A375 (cell line): ENCODE results near the gene ZFAND2B. TPM values are rescaled to one million over a fixed set of nuclear protein-coding genes. Genes with fewer than 3 reads are reported as not detected.

ENCODE experiments used
- total RNA-seq: library from RNA; depleted of rRNA; stranded (reverse); fragments of >200 nt; shearing (Covaris generic); gene quantifications from 2 replicates; pipeline ENCODE4 v1.2.3, GENCODE V29; 2014; rRNA removed

Gene ZFAND2B
- 17.7 and 22.0 TPM in 2 replicates for total RNA-seq

GRCh38 chr2:219206328-219207133, at the start of gene ZFAND2B:
Gene ZFAND2B (plus strand): TSS chr2:219206782. CDS start chr2:219206988, 206 bp downstream.

GRCh38 chr2:219160186-219161017, 46.2 kb upstream of the ZFAND2B start, which contains the start of gene NHEJ1:
Gene NHEJ1 (minus strand): TSS chr2:219160815. CDS start chr2:219158362, 2,453 bp downstream.

GRCh38 chr2:219169930-219170654, 36.5 kb upstream of the ZFAND2B start, which contains the start of gene SLC23A3:
Gene SLC23A3 (minus strand): TSS chr2:219170029. CDS start chr2:219169984, 45 bp downstream.

GRCh38 chr2:219176818-219177551, 29.6 kb upstream of the ZFAND2B start, which contains the start of gene CNPPD1:
Gene CNPPD1 (minus strand): TSS chr2:219176925. CDS start chr2:219176828, 97 bp downstream.

GRCh38 chr2:219177552-219178376, 28.8 kb upstream of the ZFAND2B start, which contains the start of gene RETREG2:
Gene RETREG2 (plus strand): TSS chr2:219178275. CDS start chr2:219178353, 78 bp downstream.

GRCh38 chr2:219218732-219219701, 12.4 kb downstream of the ZFAND2B start, which contains the start of gene ABCB6:
Gene ABCB6 (minus strand): TSS chr2:219218958. CDS start chr2:219218673, 285 bp downstream.

GRCh38 chr2:219229305-219230058, 22.9 kb downstream of the ZFAND2B start, which contains the start of the genes ANKZF1 and ATG9A:
Gene ANKZF1 (plus strand): TSS chr2:219229806. CDS start chr2:219230258, 452 bp downstream.
Gene ATG9A (minus strand): TSS chr2:219229636. CDS start chr2:219228024, 1,612 bp downstream.

GRCh38 chr2:219245148-219245898, 38.7 kb downstream of the ZFAND2B start, which contains the start of the genes GLB1L and STK16:
Gene GLB1L (minus strand): TSS chr2:219245444. CDS start chr2:219243573, 1,871 bp downstream.
Gene STK16 (plus strand): TSS chr2:219245479. CDS start chr2:219246000, 521 bp downstream.

GRCh38 chr2:219252900-219253752, 46.5 kb downstream of the ZFAND2B start, which contains the start of gene TUBA4B:
Gene TUBA4B (plus strand): TSS chr2:219253243. CDS start chr2:219253408, 165 bp downstream.

GRCh38 chr2:219253753-219254589, 47.4 kb downstream of the ZFAND2B start, which contains the start of gene TUBA4A:
Gene TUBA4A (minus strand): TSS chr2:219253918. CDS start chr2:219253858, 60 bp downstream.

Other genes with a start within 250 kb of the ZFAND2B start
- gene CDK5R2, start 247.1 kb upstream of the ZFAND2B start, total RNA-seq: 0.03 TPM in 1 of 2 replicates, not detected in the other
- gene FEV, start 221.6 kb upstream of the ZFAND2B start, total RNA-seq: not detected in 2 replicates
- 4.2 TPM in 1 of 2 replicates, not detected in the other for gene CRYBA2, start 213.4 kb upstream of the ZFAND2B start, total RNA-seq
- 0.08 TPM in 1 of 2 replicates, not detected in the other for gene CFAP65, start 165.3 kb upstream of the ZFAND2B start, total RNA-seq
- gene IHH, start 145.9 kb upstream of the ZFAND2B start, total RNA-seq: not detected in 2 replicates
- gene NHEJ1, start 46.0 kb upstream of the ZFAND2B start, total RNA-seq: 9.2 and 12.6 TPM in 2 replicates
- gene SLC23A3, start 36.8 kb upstream of the ZFAND2B start, total RNA-seq: 0.19 and 0.42 TPM in 2 replicates
- gene CNPPD1, start 29.9 kb upstream of the ZFAND2B start, total RNA-seq: 21.7 and 25.0 TPM in 2 replicates
- gene RETREG2, start 28.5 kb upstream of the ZFAND2B start, total RNA-seq: 22.8 and 23.2 TPM in 2 replicates
- 24.7 and 25.5 TPM in 2 replicates for gene ABCB6, start 12.2 kb downstream of the ZFAND2B start, total RNA-seq
- gene ATG9A, start 22.9 kb downstream of the ZFAND2B start, total RNA-seq: 38.7 and 42.7 TPM in 2 replicates
- gene ANKZF1, start 23.0 kb downstream of the ZFAND2B start, total RNA-seq: 33.5 and 40.4 TPM in 2 replicates
- gene GLB1L, start 38.7 kb downstream of the ZFAND2B start, total RNA-seq: 10.8 and 14.0 TPM in 2 replicates
- 10.3 and 12.0 TPM in 2 replicates for gene STK16, start 38.7 kb downstream of the ZFAND2B start, total RNA-seq
- not detected in 2 replicates for gene TUBA4B, start 46.5 kb downstream of the ZFAND2B start, total RNA-seq
- gene TUBA4A, start 47.1 kb downstream of the ZFAND2B start, total RNA-seq: 0.11 and 0.75 TPM in 2 replicates
- 14.3 and 22.2 TPM in 2 replicates for gene DNAJB2, start 72.6 kb downstream of the ZFAND2B start, total RNA-seq
- 2.8 and 3.5 TPM in 2 replicates for gene PTPRN, start 102.6 kb downstream of the ZFAND2B start, total RNA-seq
- not detected in 2 replicates for gene RESP18, start 126.0 kb downstream of the ZFAND2B start, total RNA-seq
- gene DNPEP, start 181.1 kb downstream of the ZFAND2B start, total RNA-seq: 33.4 and 47.8 TPM in 2 replicates
- not detected in 2 replicates for gene DES, start 211.6 kb downstream of the ZFAND2B start, total RNA-seq
- gene SPEG, start 228.1 kb downstream of the ZFAND2B start, total RNA-seq: 8.8 and 14.3 TPM in 2 replicates